Omental fat pad (tissue), 4 donors: Measurements from ENCODE around the gene MAGED1. TPM values are rescaled to one million over a fixed set of nuclear protein-coding genes. Genes with fewer than 3 reads are reported as not detected.

ENCODE experiments used
- ATAC-seq: fragments of 150-250 bp; one replicate; pipeline ENCODE4 v1.9.1; 2016; ENCODE audit warnings: mild to moderate bottlenecking, moderate library complexity; ENCODE audit not compliant: low FRiP score
- DNase-seq: peaks from one replicate; pipeline ENCODE4 v3.0.0-alpha.2; 2019; ENCODE audit warnings: low spot score
- CTCF ChIP-seq, 3 donors: fragments of 450-650 bp; IDR thresholded peaks; one replicate each; pipeline ENCODE4 v1.5.1; 2016 to 2017; ENCODE audit warnings: antibody characterized with exemption in 3 of 3, mild to moderate bottlenecking in 3 of 3, moderate library complexity in 2 of 3
- total RNA-seq, 4 donors: library from RNA; depleted of rRNA; stranded (reverse); fragments of >200 nt; gene quantifications; one replicate each; pipeline ENCODE4 v1.1.0, GENCODE V29; 2016

Gene MAGED1
- total RNA-seq = 10 to 100 TPM; 27.1 to 57.7 (median 33.1) TPM

- TF ChIP-seq CTCF (IDR thresholded peaks at IDR 0.05) = no peak
- ATAC-seq (peak; percentile 89), DNase-seq (peak; percentile 55)
These were observed at the start of gene MAGED1 for GRCh38 chrX:51892921-51893745. TSS of gene MAGED1 (plus strand) at chrX:51893623. CDS start at chrX:51894305, 682 bp downstream.

- TF ChIP-seq CTCF (IDR thresholded peaks at IDR 0.05) = no peak
- DNase-seq (no peak), ATAC-seq (no peak)
These were observed 46.0 kb upstream of the MAGED1 start for GRCh38 chrX:51847463-51847862.

- no peak for TF ChIP-seq CTCF (IDR thresholded peaks at IDR 0.05)
- DNase-seq (no peak), ATAC-seq (no peak)
These were observed 41.8 kb upstream of the MAGED1 start for GRCh38 chrX:51851507-51852085.

- TF ChIP-seq CTCF (IDR thresholded peaks at IDR 0.05) = no peak
- no peak for ATAC-seq
- no peak for DNase-seq
These were observed 41.3 kb upstream of the MAGED1 start for GRCh38 chrX:51852096-51852495.

- ATAC-seq (no peak), DNase-seq (no peak)
- no peak for TF ChIP-seq CTCF (IDR thresholded peaks at IDR 0.05)
These were observed 40.8 kb upstream of the MAGED1 start for GRCh38 chrX:51852621-51853020.

GRCh38 chrX:51853251-51853650 is 40.2 kb upstream of the MAGED1 start:
- no peak for DNase-seq
- no peak for ATAC-seq
- TF ChIP-seq CTCF (IDR thresholded peaks at IDR 0.05) = no peak

- ATAC-seq (no peak), DNase-seq (no peak)
- no peak for TF ChIP-seq CTCF (IDR thresholded peaks at IDR 0.05)
These were observed 37.7 kb upstream of the MAGED1 start for GRCh38 chrX:51855698-51856097.
